Measurements from ENCODE around the gene RAB27B. TPM values are rescaled to one million over a fixed set of nuclear protein-coding genes. Genes with fewer than 3 reads are reported as not detected.

RAB27B gene
- total RNA-seq, 1 donor from 2014 or later = 22.2 TPM

DNA sequence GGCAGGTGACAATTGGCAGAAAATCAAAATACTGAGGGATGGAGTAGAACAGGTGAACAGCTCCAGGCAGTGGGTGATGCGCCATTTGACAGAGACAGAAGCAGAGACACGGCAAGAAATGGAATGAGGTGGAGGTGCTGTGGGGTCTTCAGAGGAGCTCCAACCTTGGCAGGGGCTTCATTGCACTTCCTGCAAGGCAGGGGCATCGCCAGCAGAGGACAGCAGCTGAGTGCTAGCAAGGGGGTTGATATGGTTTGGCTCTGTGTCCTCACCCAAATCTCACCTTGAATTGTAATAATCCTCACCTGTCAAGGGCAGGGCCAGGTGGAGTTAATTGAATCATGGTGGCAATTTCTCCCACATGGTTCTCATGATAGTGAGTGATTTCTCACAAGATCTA lies 88.2 kb downstream of the RAB27B start:
- H3K27ac ChIP-seq = no peak overlapping the region
- DNase-seq (no peak), ATAC-seq (no peak)
- H3K4me1 ChIP-seq = no peaks in the 10 kb centered on the region
- H3K4me3 ChIP-seq = no peak overlapping the region
- TF ChIP-seq, protein P1, sequence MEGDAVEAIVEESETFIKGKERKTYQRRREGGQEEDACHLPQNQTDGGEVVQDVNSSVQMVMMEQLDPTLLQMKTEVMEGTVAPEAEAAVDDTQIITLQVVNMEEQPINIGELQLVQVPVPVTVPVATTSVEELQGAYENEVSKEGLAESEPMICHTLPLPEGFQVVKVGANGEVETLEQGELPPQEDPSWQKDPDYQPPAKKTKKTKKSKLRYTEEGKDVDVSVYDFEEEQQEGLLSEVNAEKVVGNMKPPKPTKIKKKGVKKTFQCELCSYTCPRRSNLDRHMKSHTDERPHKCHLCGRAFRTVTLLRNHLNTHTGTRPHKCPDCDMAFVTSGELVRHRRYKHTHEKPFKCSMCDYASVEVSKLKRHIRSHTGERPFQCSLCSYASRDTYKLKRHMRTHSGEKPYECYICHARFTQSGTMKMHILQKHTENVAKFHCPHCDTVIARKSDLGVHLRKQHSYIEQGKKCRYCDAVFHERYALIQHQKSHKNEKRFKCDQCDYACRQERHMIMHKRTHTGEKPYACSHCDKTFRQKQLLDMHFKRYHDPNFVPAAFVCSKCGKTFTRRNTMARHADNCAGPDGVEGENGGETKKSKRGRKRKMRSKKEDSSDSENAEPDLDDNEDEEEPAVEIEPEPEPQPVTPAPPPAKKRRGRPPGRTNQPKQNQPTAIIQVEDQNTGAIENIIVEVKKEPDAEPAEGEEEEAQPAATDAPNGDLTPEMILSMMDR (IDR thresholded peaks at IDR 0.05) = no peak
- H3K27me3 ChIP-seq = no peaks in the 10 kb centered on the region
- no peaks in the 10 kb centered on the region for H3K36me3 ChIP-seq
- H3K9me3 ChIP-seq = no peaks in the 10 kb centered on the region
- intact Hi-C loops (cut with DNase I) = no loop called here

DNA sequence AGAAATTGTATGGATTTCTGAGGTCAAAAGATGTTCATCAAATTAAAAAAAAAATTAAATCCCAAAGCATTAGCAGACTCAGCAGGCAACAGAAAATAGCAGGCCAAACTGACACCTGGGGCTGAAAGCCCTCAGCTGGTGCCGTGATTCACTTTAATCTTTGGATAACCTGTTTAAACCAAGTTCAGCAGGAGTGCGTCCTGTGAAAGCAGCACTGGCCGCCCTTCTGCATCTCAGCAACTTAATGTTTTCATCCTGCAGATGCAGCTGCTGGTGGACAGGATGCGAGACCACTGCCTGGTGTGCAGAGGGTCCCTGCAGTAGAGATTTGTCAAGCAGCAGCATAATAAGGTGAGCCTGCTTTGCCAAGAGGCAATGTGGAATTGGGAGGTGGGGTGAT lies 89.8 kb downstream of the RAB27B start:
- DNase-seq (no peak), ATAC-seq (no peak)
- H3K9me3 ChIP-seq = no peaks in the 10 kb centered on the region
- TF ChIP-seq, protein P1 (IDR thresholded peaks at IDR 0.05) = no peak
- H3K36me3 ChIP-seq = no peaks in the 10 kb centered on the region
- no peak overlapping the region for H3K27ac ChIP-seq
- no peak overlapping the region for H3K4me3 ChIP-seq
- H3K4me1 ChIP-seq = no peaks in the 10 kb centered on the region
- no peaks in the 10 kb centered on the region for H3K27me3 ChIP-seq
- intact Hi-C loops (cut with DNase I) = no loop called here

- ATAC-seq = no peak
- Histone ChIP-seq H3K36me3 (no peaks in the 10 kb centered on the region), H3K9me3 (no peaks in the 10 kb centered on the region), H3K4me3 (no peak overlapping the region), H3K4me1 (no peaks in the 10 kb centered on the region), H3K27me3 (no peaks in the 10 kb centered on the region), H3K27ac (no peak overlapping the region)
- intact Hi-C loops (cut with DNase I) = no loop called here
- DNase-seq = no peak
- TF ChIP-seq, protein P1 (IDR thresholded peaks at IDR 0.05) = no peak
Observed at GRCh38 chr18:54919412-54919811, 91.1 kb downstream of the RAB27B start.

DNA sequence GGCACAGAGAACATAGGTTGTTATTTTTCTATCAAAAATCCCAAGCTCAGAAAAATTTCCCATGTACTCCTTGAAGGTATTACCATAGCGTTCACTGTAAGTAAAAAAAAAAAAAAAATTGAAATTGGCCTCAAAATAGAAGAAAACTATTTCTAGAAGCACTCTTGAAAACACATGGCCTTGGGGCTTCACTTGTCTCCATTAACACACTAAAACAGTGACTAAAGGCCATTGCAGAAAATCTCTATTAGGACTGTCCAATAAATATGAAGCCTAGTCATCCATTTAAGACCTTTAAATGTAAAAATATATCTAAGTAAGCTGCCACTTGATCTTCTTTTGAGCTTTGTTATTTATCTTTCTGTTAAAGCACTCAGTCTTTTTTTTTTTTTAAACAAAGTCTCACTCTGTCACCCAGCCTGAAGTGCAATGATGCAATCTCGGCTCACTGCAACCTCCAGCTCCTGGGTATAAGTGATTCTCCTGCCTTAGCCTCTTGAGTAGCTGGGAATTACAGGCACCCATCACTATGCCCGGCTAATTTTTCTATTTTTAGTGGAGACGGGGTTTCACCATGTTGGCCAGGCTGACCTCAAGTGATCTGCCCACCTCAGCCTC lies 95.2 kb downstream of the RAB27B start:
- TF ChIP-seq, protein P1 (IDR thresholded peaks at IDR 0.05) = no peak
- Histone ChIP-seq H3K27ac (no peak overlapping the region), H3K4me1 (no peaks in the 10 kb centered on the region), H3K36me3 (peaks cover 6% of the 10 kb centered on the region), H3K27me3 (no peaks in the 10 kb centered on the region), H3K9me3 (no peaks in the 10 kb centered on the region), H3K4me3 (no peak overlapping the region)
- intact Hi-C loops (cut with DNase I) = no loop called here
- DNase-seq = peak; percentile 69
- ATAC-seq = peak; percentile 72

GRCh38 chr18:54924948-54925347 lies 96.7 kb downstream of the RAB27B start:
- TF ChIP-seq, protein P1 (IDR thresholded peaks at IDR 0.05) = no peak
- Histone ChIP-seq H3K27ac (no peak overlapping the region), H3K27me3 (no peaks in the 10 kb centered on the region), H3K4me3 (no peak overlapping the region), H3K9me3 (no peaks in the 10 kb centered on the region), H3K4me1 (no peaks in the 10 kb centered on the region), H3K36me3 (peaks cover 6% of the 10 kb centered on the region)
- ATAC-seq (no peak), DNase-seq (no peak)
- intact Hi-C loops (cut with DNase I) = no loop called here
